Mesendoderm (in vitro differentiated cells): Measurements from ENCODE around the gene MACROD1.
A peak's percentile ranks its signal among the peaks of the same experiment; 100 is the strongest.

ENCODE experiments used
- DNase-seq: peaks from one replicate; pipeline ENCODE4 v3.0.0; 2013
- H2AK5ac ChIP-seq: 2 replicates; pipeline ENCODE4 v1.6.1; 2013; ENCODE audit warnings: low read length, inconsistent platforms
- H2BK120ac ChIP-seq: 2 replicates; pipeline ENCODE4 v1.6.1; 2013; ENCODE audit warnings: low read depth, mild to moderate bottlenecking, low read length, moderate library complexity, mixed read lengths
- H2BK15ac ChIP-seq: replicated peaks from 2 replicates; pipeline ENCODE4 v1.6.1; 2013; ENCODE audit warnings: low read depth, mild to moderate bottlenecking, moderate library complexity
- H2BK5ac ChIP-seq: 2 replicates; pipeline ENCODE4 v1.6.1; 2013; ENCODE audit warnings: low read length, inconsistent platforms
- H3K18ac ChIP-seq: 2 replicates; pipeline ENCODE4 v1.6.1; 2013; ENCODE audit warnings: mild to moderate bottlenecking, low read length, mixed read lengths
- H3K23ac ChIP-seq: one replicate; pipeline ENCODE4 v1.6.1; 2013; ENCODE audit warnings: low read length
- H3K27ac ChIP-seq: 2 replicates; pipeline ENCODE4 v1.5.1; 2013; ENCODE audit warnings: low read depth, mild to moderate bottlenecking, inconsistent platforms, low read length, moderate library complexity
- H3K27me3 ChIP-seq: 2 replicates; pipeline ENCODE4 v1.6.1; 2013; ENCODE audit warnings: low read length, control low read depth, mild to moderate bottlenecking, inconsistent platforms; ENCODE audit not compliant: insufficient read depth, poor library complexity
- H3K36me3 ChIP-seq: 2 replicates; pipeline ENCODE4 v1.6.1; 2013; ENCODE audit warnings: low read length, inconsistent platforms; ENCODE audit not compliant: control insufficient read depth, insufficient read depth
- H3K4ac ChIP-seq: one replicate; pipeline ENCODE4 v1.6.1; 2013; ENCODE audit warnings: low read depth, mild to moderate bottlenecking, low read length, moderate library complexity
- H3K4me1 ChIP-seq: 2 replicates; pipeline ENCODE4 v1.6.1; 2013; ENCODE audit warnings: low read depth, low read length, inconsistent platforms; ENCODE audit not compliant: control insufficient read depth
- H3K4me2 ChIP-seq: 2 replicates; pipeline ENCODE4 v1.6.1; 2013; ENCODE audit warnings: low read length
- H3K4me3 ChIP-seq: 2 replicates; pipeline ENCODE4 v1.5.1; 2013; ENCODE audit warnings: mild to moderate bottlenecking, low read length
- H3K56ac ChIP-seq: one replicate; pipeline ENCODE4 v1.6.1; 2013; ENCODE audit warnings: low read length
- H3K79me1 ChIP-seq: 2 replicates; pipeline ENCODE4 v1.6.1; 2013; ENCODE audit warnings: low read length, inconsistent platforms
- H3K79me2 ChIP-seq: 2 replicates; pipeline ENCODE4 v1.6.1; 2013; ENCODE audit warnings: mild to moderate bottlenecking, low read length; ENCODE audit not compliant: control insufficient read depth, insufficient read depth
- H3K9ac ChIP-seq: 2 replicates; pipeline ENCODE4 v1.6.1; 2013; ENCODE audit warnings: low read length, inconsistent platforms
- H4K5ac ChIP-seq: one replicate; pipeline ENCODE4 v1.6.1; 2013; ENCODE audit warnings: low read length
- H4K8ac ChIP-seq: one replicate; pipeline ENCODE4 v1.6.1; 2013; ENCODE audit warnings: low read depth, mild to moderate bottlenecking, control low read depth, low read length, moderate library complexity
- whole genome bisulfite sequencing: extraction: QIAGEN DNeasy Blood & Tissue Kit; methylation state at CpG from one replicate; pipeline ENCODE4 v1.1.7; 2013; ENCODE audit warnings: low lambda C conversion rate, missing lambda C conversion rate; ENCODE audit not compliant: insufficient coverage; ENCODE audit errors: extremely low coverage; 5-methylcytosine and 5-hydroxymethylcytosine counted together

Gene MACROD1

DNA sequence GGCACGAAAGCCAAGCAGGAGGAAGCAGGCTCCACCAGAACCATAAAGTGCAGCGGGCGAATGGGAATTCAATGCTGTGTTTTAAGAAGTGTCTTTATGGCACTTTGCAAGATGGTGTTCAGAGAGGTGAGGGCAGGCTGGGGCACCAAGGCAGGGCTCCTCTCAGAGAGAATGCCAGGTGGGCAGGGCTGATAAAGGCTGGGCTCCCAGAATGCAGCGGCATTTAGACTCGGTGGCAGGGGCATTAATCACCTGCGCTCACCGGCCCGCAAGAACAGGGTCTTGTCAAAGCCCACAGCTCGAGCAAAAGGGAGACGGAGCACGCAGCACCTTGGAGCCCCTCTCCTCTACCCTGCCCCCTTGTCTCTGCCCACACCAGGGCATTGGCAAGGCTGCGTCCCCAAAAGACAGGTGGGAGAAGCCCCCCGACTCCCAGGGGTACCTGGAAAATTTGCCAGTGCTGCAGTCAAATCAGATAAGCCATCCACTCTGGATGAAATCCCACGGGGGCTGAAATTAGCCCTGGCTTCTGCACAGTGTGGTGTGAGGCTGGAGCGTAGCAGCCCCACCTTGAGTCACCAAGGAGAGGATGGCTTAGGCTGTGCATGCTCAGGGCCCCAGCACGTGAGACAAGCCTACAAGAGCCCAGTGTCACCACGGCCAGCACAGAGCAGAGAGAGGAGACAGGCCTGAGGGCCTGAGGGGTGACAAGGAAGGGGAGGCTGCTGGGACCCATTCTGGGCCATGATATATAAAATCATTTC, 8.1 kb downstream of the MACROD1 start:
- H3K27me3 ChIP-seq, result no peaks in the 10 kb centered on the region
- H3K4me3 ChIP-seq, result no peak overlapping the region
- no peak overlapping the region for H3K9ac ChIP-seq
- DNase-seq, result no peak
- no peaks in the 10 kb centered on the region for H3K79me1 ChIP-seq
- no peak overlapping the region for H4K5ac ChIP-seq
- H3K36me3 ChIP-seq, result no peaks in the 10 kb centered on the region
- H3K4me2 ChIP-seq, result no peak overlapping the region
- WGBS, result no CpG with 5 or more reads among the region's 17 CpGs
- no peak overlapping the region for H2BK120ac ChIP-seq
- H2BK5ac ChIP-seq, result no peak overlapping the region
- H2AK5ac ChIP-seq, result no peak overlapping the region
- no peak overlapping the region for H3K56ac ChIP-seq
- no peak overlapping the region for H3K23ac ChIP-seq
- no peak overlapping the region for H2BK15ac ChIP-seq
- no peaks in the 10 kb centered on the region for H3K79me2 ChIP-seq
- no peak overlapping the region for H3K27ac ChIP-seq
- no peak overlapping the region for H4K8ac ChIP-seq
- no peak overlapping the region for H3K18ac ChIP-seq
- H3K4me1 ChIP-seq, result no peaks in the 10 kb centered on the region
- H3K4ac ChIP-seq, result no peak overlapping the region

DNA sequence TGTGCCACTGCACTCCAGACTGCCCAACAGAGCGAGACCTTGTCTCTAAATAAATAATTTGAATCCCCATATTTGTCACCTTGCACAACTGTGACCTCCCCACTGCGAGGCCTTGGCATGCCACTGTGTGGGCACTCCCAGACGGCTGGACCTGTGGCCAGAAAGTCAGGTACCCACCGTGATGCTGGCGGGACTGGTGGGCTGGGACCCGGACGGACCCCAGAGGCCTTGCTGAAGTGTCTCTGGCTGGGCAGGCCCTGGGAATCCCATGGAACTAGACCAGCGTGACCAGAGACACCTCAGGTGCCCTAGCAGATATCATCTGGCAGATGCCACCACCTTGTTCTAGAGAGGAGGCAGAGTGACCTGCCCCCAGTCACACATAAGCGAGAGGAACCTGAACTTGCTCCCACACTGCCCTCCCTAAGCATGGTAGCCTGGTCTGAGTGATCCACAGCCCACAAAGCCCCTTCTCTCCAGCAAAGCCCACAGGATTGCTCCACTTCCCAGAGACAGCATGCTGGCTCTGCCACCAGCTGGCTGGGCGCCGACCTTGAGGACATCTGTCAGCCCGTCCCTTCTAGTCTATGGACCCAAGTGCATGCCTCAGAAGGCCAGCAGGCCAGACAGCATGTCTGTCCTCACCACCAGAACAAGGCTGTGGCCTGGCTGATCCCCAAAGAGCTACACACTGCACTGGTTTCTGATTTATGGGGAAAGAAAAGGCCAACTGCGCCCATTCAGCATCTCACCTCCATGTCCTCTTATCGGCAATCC, 9.5 kb downstream of the MACROD1 start:
- Histone ChIP-seq H3K23ac (no peak overlapping the region), H3K4ac (no peak overlapping the region), H3K36me3 (no peaks in the 10 kb centered on the region), H3K27me3 (no peaks in the 10 kb centered on the region), H4K5ac (no peak overlapping the region), H2BK120ac (no peak overlapping the region), H3K4me3 (no peak overlapping the region), H3K56ac (no peak overlapping the region), H3K4me1 (no peaks in the 10 kb centered on the region), H3K18ac (no peak overlapping the region), H2BK15ac (no peak overlapping the region), H4K8ac (no peak overlapping the region), H2AK5ac (no peak overlapping the region), H2BK5ac (no peak overlapping the region), H3K4me2 (no peak overlapping the region), H3K79me1 (no peaks in the 10 kb centered on the region), H3K79me2 (no peaks in the 10 kb centered on the region), H3K9ac (no peak overlapping the region), H3K27ac (no peak overlapping the region)
- no peak for DNase-seq
- no CpG with 5 or more reads among the region's 14 CpGs for WGBS

DNA sequence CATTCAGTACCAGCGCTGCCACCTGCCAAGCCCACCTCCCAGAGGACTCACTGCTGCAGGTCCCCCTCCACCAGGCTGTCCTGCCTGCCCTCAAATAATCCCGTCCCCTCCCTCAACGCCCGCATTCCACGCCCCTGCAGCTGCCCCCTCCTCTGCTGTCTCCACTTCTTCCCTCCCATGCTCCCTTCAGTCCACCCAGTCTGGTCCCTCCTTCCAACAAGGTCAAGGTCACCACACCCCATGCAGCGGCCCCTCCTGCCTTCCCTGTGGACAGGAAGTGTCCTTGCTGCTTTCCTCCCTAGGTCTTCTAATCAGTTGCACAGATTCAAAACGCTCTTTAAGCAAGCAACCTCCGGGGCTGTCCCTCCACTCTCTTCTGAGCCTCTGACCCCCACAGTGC, 12.1 kb downstream of the MACROD1 start:
- no peak for DNase-seq
- Histone ChIP-seq H4K5ac (no peak overlapping the region), H3K4me3 (no peak overlapping the region), H3K4ac (no peak overlapping the region), H3K79me1 (no peaks in the 10 kb centered on the region), H3K4me2 (no peak overlapping the region), H3K18ac (no peak overlapping the region), H2BK15ac (no peak overlapping the region), H3K4me1 (no peaks in the 10 kb centered on the region), H3K27ac (no peak overlapping the region), H3K9ac (no peak overlapping the region), H3K56ac (no peak overlapping the region), H3K23ac (no peak overlapping the region), H4K8ac (no peak overlapping the region), H3K36me3 (no peaks in the 10 kb centered on the region), H3K79me2 (no peaks in the 10 kb centered on the region), H2BK5ac (no peak overlapping the region), H2AK5ac (no peak overlapping the region), H2BK120ac (no peak overlapping the region), H3K27me3 (no peaks in the 10 kb centered on the region)
- no CpG with 5 or more reads among the region's 8 CpGs for WGBS

DNA sequence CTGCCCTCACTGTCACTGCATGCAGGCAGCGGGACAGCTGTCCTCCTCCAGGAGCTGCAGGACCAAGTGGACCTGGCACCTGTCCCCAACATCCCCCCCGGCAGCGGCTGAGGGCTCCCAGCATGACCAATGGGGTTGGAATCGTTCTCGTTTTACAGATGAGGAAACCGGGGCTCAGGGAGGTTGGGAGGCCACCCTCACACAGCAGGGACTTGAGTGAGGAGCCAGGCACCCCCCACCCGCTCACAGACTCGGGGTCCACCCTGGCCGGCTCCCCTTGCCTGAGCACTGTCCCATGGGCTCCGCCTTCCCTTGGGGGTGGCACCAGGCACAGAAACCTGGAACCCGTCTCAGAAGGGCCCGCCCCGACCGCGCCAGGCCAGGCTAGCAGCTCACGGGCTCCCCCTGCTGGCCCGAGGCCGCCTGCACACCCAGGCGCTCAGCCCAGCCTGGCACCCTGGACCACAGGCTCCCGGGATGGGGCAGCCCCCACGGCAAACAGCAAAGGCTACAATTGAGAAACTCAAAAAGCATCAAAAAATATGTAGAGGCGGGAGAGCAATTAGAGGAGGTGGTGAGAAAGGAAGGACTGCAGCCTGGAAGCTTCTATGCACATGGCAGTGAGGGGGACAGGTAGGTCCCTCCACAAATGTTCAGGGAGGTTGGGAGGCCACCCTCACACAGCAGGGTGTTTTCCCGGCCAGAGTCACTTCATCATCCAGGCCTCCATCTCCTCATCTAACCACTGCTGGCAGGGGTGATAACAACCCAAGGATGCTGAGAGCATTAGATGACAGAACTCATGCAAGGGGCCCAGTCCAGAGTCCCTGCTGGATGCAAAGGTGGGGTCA, 12.8 kb downstream of the MACROD1 start:
- H3K79me1 ChIP-seq, result no peaks in the 10 kb centered on the region
- no peak overlapping the region for H3K4ac ChIP-seq
- H3K27me3 ChIP-seq, result no peaks in the 10 kb centered on the region
- H3K36me3 ChIP-seq, result no peaks in the 10 kb centered on the region
- H3K18ac ChIP-seq, result no peak overlapping the region
- H3K23ac ChIP-seq, result no peak overlapping the region
- no peaks in the 10 kb centered on the region for H3K4me1 ChIP-seq
- H3K4me2 ChIP-seq, result no peak overlapping the region
- H2BK15ac ChIP-seq, result no peak overlapping the region
- no peak overlapping the region for H4K5ac ChIP-seq
- no peak overlapping the region for H2AK5ac ChIP-seq
- no peak overlapping the region for H3K4me3 ChIP-seq
- peak; percentile 46 for DNase-seq
- no peak overlapping the region for H2BK5ac ChIP-seq
- no peaks in the 10 kb centered on the region for H3K79me2 ChIP-seq
- no peak overlapping the region for H4K8ac ChIP-seq
- H3K9ac ChIP-seq, result no peak overlapping the region
- H3K27ac ChIP-seq, result no peak overlapping the region
- no peak overlapping the region for H2BK120ac ChIP-seq
- no CpG with 5 or more reads among the region's 23 CpGs for WGBS
- no peak overlapping the region for H3K56ac ChIP-seq

DNA sequence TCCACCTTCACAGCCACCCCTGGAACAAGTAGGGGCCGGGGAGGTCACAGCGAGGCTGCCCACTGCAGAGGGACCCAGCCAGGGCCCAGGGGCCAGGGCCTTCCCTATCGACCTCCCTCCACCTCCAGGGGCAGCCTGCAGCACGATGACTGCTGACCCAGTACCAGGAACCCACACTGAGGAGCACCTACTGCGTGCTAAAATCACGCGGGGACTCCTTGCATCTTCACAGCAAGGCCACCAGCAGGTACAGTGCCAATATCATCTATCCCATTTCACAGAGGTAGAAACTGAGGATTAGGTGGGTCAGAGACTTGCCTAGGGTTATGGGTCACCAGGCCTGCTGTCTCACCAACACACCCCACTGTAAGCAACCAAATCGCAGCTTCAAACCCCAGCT, 14.6 kb downstream of the MACROD1 start:
- Histone ChIP-seq H3K18ac (no peak overlapping the region), H3K4me1 (no peaks in the 10 kb centered on the region), H3K27ac (no peak overlapping the region), H4K5ac (no peak overlapping the region), H3K23ac (no peak overlapping the region), H2AK5ac (no peak overlapping the region), H2BK120ac (no peak overlapping the region), H3K79me1 (no peaks in the 10 kb centered on the region), H2BK5ac (no peak overlapping the region), H3K36me3 (no peaks in the 10 kb centered on the region), H4K8ac (no peak overlapping the region), H3K9ac (no peak overlapping the region), H3K27me3 (no peaks in the 10 kb centered on the region), H3K4ac (no peak overlapping the region), H3K56ac (no peak overlapping the region), H2BK15ac (no peak overlapping the region), H3K4me3 (no peak overlapping the region), H3K79me2 (no peaks in the 10 kb centered on the region), H3K4me2 (no peak overlapping the region)
- no CpG with 5 or more reads among the region's 8 CpGs for WGBS
- no peak for DNase-seq
